IMR-90 (cell line): ENCODE data around the gene C7orf25. TPM values are rescaled to one million over a fixed set of nuclear protein-coding genes. Genes with fewer than 3 reads are reported as not detected.

ENCODE experiments used
- ATAC-seq: fragments of 200-7000 bp; cut with Tn5 transposase; 2 replicates; pipeline ENCODE4 v1.9.1; 2020; ENCODE audit warnings: low read depth, mild to moderate bottlenecking, moderate library complexity
- BruUV-seq: library from RNA; stranded (reverse); fragments of 400-500 nt; replicated peaks from 2 replicates; lab custom pipeline; 2021; lab: Mats Ljungman, UMichigan
- CTCF ChIA-PET: fragments of 300-600 bp; formaldehyde crosslinking; extraction: SDS; loops from one replicate; lab custom pipeline; 2021; ENCODE audit warnings: antibody characterized with exemption; lab: Yijun Ruan, JAX
- POLR2A ChIA-PET: fragments of 300-600 bp; sonication (Branson Sonifier 250); formaldehyde crosslinking; loops from one replicate; lab custom pipeline; 2022; ENCODE audit warnings: antibody characterized with exemption; ENCODE audit not compliant: unreplicated experiment; lab: Charles Lee
- DNase-seq: peaks from one replicate; pipeline ENCODE4 v3.0.0; 2013
- H2AFZ ChIP-seq: replicated peaks from 2 replicates; pipeline ENCODE3; 2013; ENCODE audit warnings: low read length, mild to moderate bottlenecking; ENCODE audit not compliant: poor library complexity
- H2AK5ac ChIP-seq: 2 replicates; pipeline ENCODE4 v1.6.1; 2013; ENCODE audit warnings: low read depth, low read length, inconsistent platforms
- H2AK9ac ChIP-seq: replicated peaks from 2 replicates; pipeline ENCODE3; 2013; ENCODE audit warnings: mild to moderate bottlenecking, low read depth, low read length, moderate library complexity; ENCODE audit not compliant: poor library complexity
- H2BK120ac ChIP-seq: 2 replicates; pipeline ENCODE4 v1.6.1; 2013; ENCODE audit warnings: low read depth, low read length, inconsistent platforms
- H2BK15ac ChIP-seq: 3 replicates; pipeline ENCODE4 v1.6.1; 2013; ENCODE audit warnings: low read depth, low read length, inconsistent platforms
- H2BK20ac ChIP-seq: 2 replicates; pipeline ENCODE4 v1.6.1; 2013; ENCODE audit warnings: low read depth, mild to moderate bottlenecking, inconsistent platforms, low read length, moderate library complexity
- H2BK5ac ChIP-seq: 2 replicates; pipeline ENCODE4 v1.6.1; 2013; ENCODE audit warnings: mild to moderate bottlenecking, low read depth, low read length, inconsistent platforms; ENCODE audit not compliant: poor library complexity, severe bottlenecking
- H3K14ac ChIP-seq: replicated peaks from 2 replicates; pipeline ENCODE4 v1.6.1; 2013; ENCODE audit warnings: low read depth, low read length, inconsistent platforms
- H3K18ac ChIP-seq: 2 replicates; pipeline ENCODE4 v1.6.1; 2013; ENCODE audit warnings: low read depth, low read length, control low read depth
- H3K23ac ChIP-seq: 2 replicates; pipeline ENCODE4 v1.6.1; 2013; ENCODE audit warnings: low read depth, low read length, inconsistent platforms
- H3K27ac ChIP-seq: 2 replicates; pipeline ENCODE4 v1.5.1; 2013; ENCODE audit warnings: mild to moderate bottlenecking, control low read depth, low read length; ENCODE audit not compliant: insufficient read depth
- H3K27me3 ChIP-seq: 2 replicates; pipeline ENCODE4 v1.6.1; 2013; ENCODE audit warnings: low read length; ENCODE audit not compliant: control insufficient read depth, insufficient read depth
- H3K36me3 ChIP-seq: 2 replicates; pipeline ENCODE4 v1.6.1; 2013; ENCODE audit warnings: low read length, mixed read lengths; ENCODE audit not compliant: control insufficient read depth, insufficient read depth
- H3K4ac ChIP-seq: 2 replicates; pipeline ENCODE4 v1.6.1; 2013; ENCODE audit warnings: low read depth, low read length, inconsistent platforms
- H3K4me1 ChIP-seq: 2 replicates; pipeline ENCODE4 v1.6.1; 2013; ENCODE audit warnings: low read length, mixed read lengths; ENCODE audit not compliant: control insufficient read depth, insufficient read depth
- H3K4me2 ChIP-seq: 2 replicates; pipeline ENCODE4 v1.6.1; 2013; ENCODE audit warnings: low read depth, mild to moderate bottlenecking, control low read depth, low read length, moderate library complexity
- H3K4me3 ChIP-seq: 2 replicates; pipeline ENCODE4 v1.5.1; 2013; ENCODE audit warnings: low read depth, mild to moderate bottlenecking, control low read depth, low read length, moderate library complexity; ENCODE audit not compliant: insufficient read depth
- H3K56ac ChIP-seq: 2 replicates; pipeline ENCODE4 v1.6.1; 2013; ENCODE audit warnings: low read length, inconsistent platforms; ENCODE audit not compliant: insufficient read depth; ENCODE audit errors: extremely low read depth
- H3K79me1 ChIP-seq, 2 experiments: 2 replicates each; pipeline ENCODE4 v1.6.1; 2013; ENCODE audit warnings: low read length in 2 of 2, inconsistent platforms in 1 of 2, low read depth in 1 of 2
- H3K9ac ChIP-seq: 2 replicates; pipeline ENCODE4 v1.6.1; 2013; ENCODE audit warnings: low read depth, low read length, control low read depth
- H3K9me1 ChIP-seq: 2 replicates; pipeline ENCODE4 v1.6.1; 2013; ENCODE audit warnings: low read length, inconsistent platforms; ENCODE audit not compliant: insufficient read depth
- H3K9me3 ChIP-seq: 2 replicates; pipeline ENCODE4 v1.6.1; 2013; ENCODE audit warnings: low read length; ENCODE audit not compliant: control insufficient read depth, insufficient read depth
- H4K20me1 ChIP-seq: 2 replicates; pipeline ENCODE4 v1.6.1; 2013; ENCODE audit warnings: low read length, inconsistent platforms; ENCODE audit not compliant: insufficient read depth
- H4K5ac ChIP-seq: 2 replicates; pipeline ENCODE4 v1.6.1; 2013; ENCODE audit warnings: mild to moderate bottlenecking, low read depth, low read length, control low read depth
- H4K8ac ChIP-seq, 2 experiments: 2 replicates each; pipeline ENCODE4 v1.6.1; 2013; ENCODE audit warnings: low read depth in 2 of 2, low read length in 2 of 2, control low read depth in 1 of 2, inconsistent platforms in 1 of 2
- H4K91ac ChIP-seq: 2 replicates; pipeline ENCODE4 v1.6.1; 2013; ENCODE audit warnings: low read depth, low read length, inconsistent platforms; ENCODE audit not compliant: insufficient read depth
- BHLHE40 ChIP-seq: fragments of 150-350 bp; IDR thresholded peaks from 2 replicates; pipeline ENCODE4 v1.6.1; 2016; ENCODE audit warnings: mild to moderate bottlenecking, low read depth, low read length
- CEBPB ChIP-seq: IDR thresholded peaks from 2 replicates; pipeline ENCODE4 v1.6.1; 2012; ENCODE audit warnings: low read depth, low read length, improper control_type of control experiment
- CHD1 ChIP-seq: IDR thresholded peaks from 2 replicates; pipeline ENCODE4 v1.6.1; 2012; ENCODE audit warnings: low read depth, low read length, improper control_type of control experiment
- CTCF ChIP-seq: conservative IDR thresholded peaks from 2 replicates; pipeline ENCODE4 v1.5.1; 2012; ENCODE audit warnings: mild to moderate bottlenecking, low read depth, low read length, improper control_type of control experiment
- ELK1 ChIP-seq: fragments of 150-350 bp; IDR thresholded peaks from 2 replicates; pipeline ENCODE4 v1.6.1; 2016; ENCODE audit warnings: low read depth, mild to moderate bottlenecking, low read length, moderate library complexity, borderline replicate concordance
- FOS ChIP-seq: fragments of 150-350 bp; IDR thresholded peaks from 2 replicates; pipeline ENCODE4 v1.6.1; 2016; ENCODE audit warnings: low read depth, low read length
- MAFK ChIP-seq: IDR thresholded peaks from 2 replicates; pipeline ENCODE4 v1.6.1; 2012; ENCODE audit warnings: low read depth, low read length, improper control_type of control experiment
- MAZ ChIP-seq: IDR thresholded peaks from 2 replicates; pipeline ENCODE4 v1.6.1; 2012; ENCODE audit warnings: low read depth, mild to moderate bottlenecking, low read length, improper control_type of control experiment, moderate library complexity, borderline replicate concordance
- MXI1 ChIP-seq: IDR thresholded peaks from 2 replicates; pipeline ENCODE4 v1.6.1; 2012; ENCODE audit warnings: low read depth, mild to moderate bottlenecking, low read length, moderate library complexity, borderline replicate concordance
- NFE2L2 ChIP-seq: fragments of 150-350 bp; IDR thresholded peaks from 2 replicates; pipeline ENCODE4 v1.6.1; 2016; ENCODE audit warnings: low read depth, mild to moderate bottlenecking, low read length
- POLR2A ChIP-seq: IDR thresholded peaks from 2 replicates; pipeline ENCODE4 v1.6.1; 2012; ENCODE audit warnings: mild to moderate bottlenecking, low read depth, low read length
- RAD21 ChIP-seq: IDR thresholded peaks from 2 replicates; pipeline ENCODE4 v1.6.1; 2012; ENCODE audit warnings: low read length, improper control_type of control experiment
- RCOR1 ChIP-seq: IDR thresholded peaks from 2 replicates; pipeline ENCODE4 v1.6.1; 2012; ENCODE audit warnings: mild to moderate bottlenecking, low read length, improper control_type of control experiment; ENCODE audit not compliant: insufficient replicate concordance
- RFX5 ChIP-seq: IDR thresholded peaks from 2 replicates; pipeline ENCODE4 v1.8.0; 2012; ENCODE audit warnings: low read depth, mild to moderate bottlenecking, low read length, moderate library complexity
- SMC3 ChIP-seq: fragments of 150-350 bp; IDR thresholded peaks from 2 replicates; pipeline ENCODE4 v1.6.1; 2016; ENCODE audit warnings: low read depth, mild to moderate bottlenecking, antibody characterized with exemption, low read length, moderate library complexity
- USF2 ChIP-seq: fragments of 150-350 bp; IDR thresholded peaks from 2 replicates; pipeline ENCODE4 v1.6.1; 2017; ENCODE audit warnings: mild to moderate bottlenecking, antibody characterized with exemption, low read length, low read depth
- WGBS, 2 experiments: methylation state at CpG; one replicate each; pipeline versions ENCODE4 v1.1.5 to v1.1.7; 2013; ENCODE audit warnings: missing lambda C conversion rate in 2 of 2; ENCODE audit not compliant: insufficient read length in 1 of 2; ENCODE audit errors: extremely low coverage in 2 of 2; 5-methylcytosine and 5-hydroxymethylcytosine counted together
- dilution Hi-C: fragments of 300-500 bp; cut with HindIII; formaldehyde crosslinking; loops from one replicate; pipeline ENCODE4 v1.14.3; 2018; ENCODE audit warnings: low sequenced_read_pairs; ENCODE audit not compliant: unreplicated experiment
- in situ Hi-C: fragments of 300-500 bp; cut with MboI; formaldehyde crosslinking; loops from 3 replicates; pipeline ENCODE4 v1.14.3; 2019; ENCODE audit warnings: low sequenced_read_pairs, inconsistent platforms, mixed read lengths
- intact Hi-C: fragments of 100-400 bp; cut with micrococcal nuclease; formaldehyde crosslinking; loops from 2 replicates; pipeline ENCODE4 v1.10.0; 2022
- polyA plus RNA-seq, 3 experiments: library from polyadenylated mRNA; depleted of rRNA; stranded (reverse); fragments of >200 nt; gene quantifications; 2 replicates each; pipeline ENCODE4 v1.2.3, GENCODE V29; 2012; ENCODE audit warnings: low replicate concordance in 1 of 3
- total RNA-seq: library from RNA; depleted of rRNA; stranded (reverse); fragments of >200 nt; gene quantifications from 2 replicates; pipeline ENCODE4 v1.2.3, GENCODE V29; 2012

Gene C7orf25
- total and polyA plus RNA-seq, 2 of the 4 experiments (the other 2 are of a cell fraction): 4.5 to 6.1 TPM

GRCh38 chr7:42925630-42926029 is 13.8 kb upstream of the C7orf25 start:
- Histone ChIP-seq H3K4me3 (no peak overlapping the region), H3K27ac (no peak overlapping the region), H2AK5ac (no peak overlapping the region), H2AFZ (no peak overlapping the region), H4K5ac (no peak overlapping the region), H3K23ac (no peak overlapping the region), H3K36me3 (peaks cover 21% of the 10 kb centered on the region), H3K9ac (no peak overlapping the region), H2BK120ac (no peak overlapping the region), H3K14ac (no peak overlapping the region), H3K18ac (no peak overlapping the region), H4K8ac (no peak overlapping the region), H3K27me3 (no peaks in the 10 kb centered on the region), H2BK5ac (no peak overlapping the region), H3K79me1 (peaks cover 11 to 41% of the 10 kb centered on the region in 2 experiments), H3K4ac (no peak overlapping the region), H2AK9ac (no peak overlapping the region), H2BK15ac (no peak overlapping the region), H3K56ac (no peak overlapping the region), H4K20me1 (peaks cover 23% of the 10 kb centered on the region), H3K9me1 (no peaks in the 10 kb centered on the region; the same call in 1 of the 2 replicates), H3K4me2 (no peak overlapping the region), H3K9me3 (no peaks in the 10 kb centered on the region), H3K4me1 (peaks cover 2% of the 10 kb centered on the region; the same call in 1 of the 2 replicates), H2BK20ac (no peak overlapping the region), H4K91ac (no peak overlapping the region)
- no TSS peak for BruUV-seq
- TF ChIP-seq FOS (no peak), USF2 (no peak), MAFK (no peak), RAD21 (no peak), BHLHE40 (no peak), CEBPB (no peak), POLR2A (no peak), CTCF (no peak), NFE2L2 (no peak), MXI1 (no peak), SMC3 (no peak), MAZ (no peak), ELK1 (no peak), RFX5 (no peak), CHD1 (no peak), RCOR1 (no peak)
- intact Hi-C loops (no loop called here), dilution Hi-C loops (loop anchor here (25.0 kb wide), 1 partner anchor 312 kb away; no protein-coding TSS in a partner anchor), in situ Hi-C loops (loop anchor here (25.0 kb wide), 1 partner anchor 912 kb away; no protein-coding TSS in a partner anchor)
- POLR2A ChIA-PET: no interaction called here
- no peak for ATAC-seq
- DNase-seq: no peak
- WGBS, 2 experiments: no CpG with 5 or more reads among the region's 1 CpG
- CTCF ChIA-PET: no interaction called here
